ENCODE results near the gene NPPB.

DNA sequence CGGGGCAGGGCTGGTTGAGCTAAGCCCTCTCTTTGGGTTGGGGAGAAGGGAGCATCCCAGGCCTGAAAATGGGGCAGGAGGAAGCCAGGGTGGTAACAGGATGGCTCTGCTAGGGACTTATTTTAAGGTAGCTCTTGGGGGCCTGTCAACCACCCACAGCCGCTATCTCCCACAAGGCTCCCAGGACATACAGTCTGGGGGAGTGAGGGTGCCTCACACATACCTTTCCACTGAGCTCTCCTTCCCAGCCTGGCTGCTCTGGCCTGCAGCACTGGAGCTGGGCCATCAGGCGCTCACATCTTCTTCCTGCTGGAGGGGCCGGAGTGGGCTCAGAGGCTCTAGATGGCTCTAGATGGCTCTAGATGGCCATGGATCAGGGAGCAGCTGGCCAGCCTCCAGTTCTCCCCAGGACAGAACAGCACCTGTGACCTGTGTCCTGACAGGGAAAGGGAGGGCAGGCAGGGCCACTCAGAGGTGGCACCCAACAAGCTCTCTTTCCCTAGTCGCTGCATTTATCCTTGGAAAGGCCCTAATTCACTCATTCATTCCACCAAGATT, 11.0 kb upstream of the NPPB start:
- TF ChIP-seq, protein P1, sequence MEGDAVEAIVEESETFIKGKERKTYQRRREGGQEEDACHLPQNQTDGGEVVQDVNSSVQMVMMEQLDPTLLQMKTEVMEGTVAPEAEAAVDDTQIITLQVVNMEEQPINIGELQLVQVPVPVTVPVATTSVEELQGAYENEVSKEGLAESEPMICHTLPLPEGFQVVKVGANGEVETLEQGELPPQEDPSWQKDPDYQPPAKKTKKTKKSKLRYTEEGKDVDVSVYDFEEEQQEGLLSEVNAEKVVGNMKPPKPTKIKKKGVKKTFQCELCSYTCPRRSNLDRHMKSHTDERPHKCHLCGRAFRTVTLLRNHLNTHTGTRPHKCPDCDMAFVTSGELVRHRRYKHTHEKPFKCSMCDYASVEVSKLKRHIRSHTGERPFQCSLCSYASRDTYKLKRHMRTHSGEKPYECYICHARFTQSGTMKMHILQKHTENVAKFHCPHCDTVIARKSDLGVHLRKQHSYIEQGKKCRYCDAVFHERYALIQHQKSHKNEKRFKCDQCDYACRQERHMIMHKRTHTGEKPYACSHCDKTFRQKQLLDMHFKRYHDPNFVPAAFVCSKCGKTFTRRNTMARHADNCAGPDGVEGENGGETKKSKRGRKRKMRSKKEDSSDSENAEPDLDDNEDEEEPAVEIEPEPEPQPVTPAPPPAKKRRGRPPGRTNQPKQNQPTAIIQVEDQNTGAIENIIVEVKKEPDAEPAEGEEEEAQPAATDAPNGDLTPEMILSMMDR (conservative IDR thresholded peaks at IDR 0.05 in 1 of 2, IDR thresholded peaks at IDR 0.05 in 1 of 2; ENCODE audit: low read depth in 1 of 2, low read length in 2 of 2) = no peak
- no peak for TF ChIP-seq EZH2 (IDR thresholded peaks at IDR 0.05; ENCODE audit: low read length, missing control alignments)

All from fibroblast of lung (primary cell).